Thyroid gland (tissue), 4 donors: ENCODE measurements around the gene FXYD6. TPM values are rescaled to one million over a fixed set of nuclear protein-coding genes. Genes with fewer than 3 reads are reported as not detected.

Source experiments
- DNase-seq, 2 donors: peaks; one replicate each; pipeline ENCODE4 v3.0.0-alpha.2; 2019
- H3K27ac ChIP-seq, 3 donors: fragments of 200-600 bp; sonication (generic); 1 replicate in 2 of 3; 2 replicates in 1 of 3; pipeline ENCODE4 v1.5.1; 2016 to 2019; ENCODE audit warnings: mild to moderate bottlenecking in 1 of 3, moderate library complexity in 1 of 3
- H3K27me3 ChIP-seq: fragments of 200-600 bp; sonication (generic); one replicate; pipeline ENCODE4 v1.5.1; 2019
- H3K36me3 ChIP-seq, 2 donors: fragments of 200-600 bp; sonication (generic); one replicate each; pipeline ENCODE4 v1.5.1; 2016 to 2019
- H3K4me1 ChIP-seq, 2 donors: fragments of 200-600 bp; sonication (generic); one replicate each; pipeline ENCODE4 v1.5.1; 2017 to 2019
- H3K4me3 ChIP-seq, 3 donors: fragments of 200-600 bp; sonication (generic); replicated peaks in 1 of 3; 1 replicate in 2 of 3; 2 replicates in 1 of 3; pipeline ENCODE4 v1.5.1; 2016; ENCODE audit warnings: mild to moderate bottlenecking in 1 of 3
- H3K9me3 ChIP-seq: fragments of 200-600 bp; sonication (generic); one replicate; pipeline ENCODE4 v1.5.1; 2017
- CTCF ChIP-seq, 6 experiments: fragments of 200-600 bp in 3 of 6; fragments of 450-650 bp in 3 of 6; sonication (generic) in 3 of 6; IDR thresholded peaks; one replicate each; pipeline ENCODE4 v1.5.1; 2016 to 2019; ENCODE audit warnings: antibody characterized with exemption in 6 of 6, mild to moderate bottlenecking in 2 of 6, inconsistent platforms in 1 of 6, moderate library complexity in 1 of 6
- POLR2A ChIP-seq, 2 donors: fragments of 450-650 bp; IDR thresholded peaks; one replicate each; pipeline ENCODE4 v1.6.1; 2017; ENCODE audit warnings: antibody characterized with exemption in 2 of 2, mild to moderate bottlenecking in 2 of 2, moderate library complexity in 1 of 2
- WGBS, 2 donors: methylation state at CpG; one replicate each; pipeline ENCODE4 v1.1.5; 2017; 5-methylcytosine and 5-hydroxymethylcytosine counted together
- intact Hi-C: fragments of 100-400 bp; cut with DNase I; formaldehyde crosslinking; loops from one replicate; pipeline ENCODE4 v1.15.1; 2023
- total RNA-seq, 4 donors: library from RNA; depleted of rRNA; stranded (reverse); fragments of >200 nt; gene quantifications; one replicate each; pipeline ENCODE4 v1.2.3, GENCODE V29; 2016

Gene FXYD6
- total RNA-seq, 4 donors from 2014 or later, result 34.2 to 143 (median 88.6) TPM

GRCh38 chr11:117842131-117842941 lies 34.1 kb downstream of the FXYD6 start:
- intact Hi-C loops, result loop anchor here (2.0 kb wide), 1 partner anchor 104 kb away; no protein-coding TSS in a partner anchor
- Histone ChIP-seq H3K9me3 (no peaks in the 10 kb centered on the region), H3K27ac (no peak overlapping the region), H3K4me1 (no peaks in the 10 kb centered on the region), H3K27me3 (no peaks in the 10 kb centered on the region), H3K4me3 (no peak overlapping the region), H3K36me3 (peaks cover 3 to 4% of the 10 kb centered on the region in 2 donors)
- DNase-seq, result no peak
- TF ChIP-seq POLR2A (IDR thresholded peaks at IDR 0.05), result no peak
- no peak for TF ChIP-seq CTCF (IDR thresholded peaks at IDR 0.05)
- WGBS, 2 donors, result 79 to 86% methylated on average over 14 to 15 of the region's 16 CpGs

DNA sequence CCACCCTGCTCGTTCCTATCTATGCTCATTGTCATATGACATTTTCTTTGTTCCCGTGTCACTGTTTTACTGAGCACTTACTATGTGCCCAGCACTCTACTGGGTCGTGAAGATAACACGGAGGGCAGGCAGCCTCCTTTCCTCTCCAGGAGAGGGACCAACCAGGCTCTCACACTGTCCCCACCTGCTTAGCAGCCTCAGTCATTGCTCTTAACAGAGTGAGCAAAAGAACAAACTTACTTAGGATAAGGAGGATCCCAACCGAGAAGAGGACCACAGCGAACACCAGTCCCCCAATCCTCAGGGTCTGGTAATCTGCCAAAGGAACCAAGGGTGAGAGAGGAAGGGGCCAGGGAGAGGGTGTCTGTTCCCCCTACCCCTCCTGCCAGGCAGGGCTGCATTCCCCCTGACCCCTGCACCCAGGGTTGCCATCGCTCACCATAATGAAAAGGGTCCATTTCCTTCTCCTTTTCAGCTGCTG lies 34.9 kb downstream of the FXYD6 start:
- Histone ChIP-seq H3K9me3 (no peaks in the 10 kb centered on the region), H3K27ac (no peak overlapping the region), H3K36me3 (peaks cover 3 to 4% of the 10 kb centered on the region in 2 donors), H3K4me3 (no peak overlapping the region), H3K4me1 (no peaks in the 10 kb centered on the region), H3K27me3 (no peaks in the 10 kb centered on the region)
- intact Hi-C loops, result loop anchor here (2.0 kb wide), 1 partner anchor 105 kb away; no protein-coding TSS in a partner anchor
- TF ChIP-seq CTCF (IDR thresholded peaks at IDR 0.05), result no peak
- no peak for TF ChIP-seq POLR2A (IDR thresholded peaks at IDR 0.05)
- no peak for DNase-seq
- WGBS, 2 donors, result 93% methylated on average over 7 of the region's 7 CpGs

- intact Hi-C loops, result no loop called here
- H3K9me3 ChIP-seq, result no peaks in the 10 kb centered on the region
- no peaks in the 10 kb centered on the region for H3K27me3 ChIP-seq
- no peak for TF ChIP-seq POLR2A (IDR thresholded peaks at IDR 0.05)
- no peak for TF ChIP-seq CTCF (IDR thresholded peaks at IDR 0.05)
- 93% methylated on average over 11 of the region's 11 CpGs for WGBS, 2 donors
- no peak overlapping the region for H3K27ac ChIP-seq
- DNase-seq, result no peak
- H3K4me1 ChIP-seq, result no peaks in the 10 kb centered on the region
- H3K36me3 ChIP-seq, result peaks cover 3 to 4% of the 10 kb centered on the region in 2 donors
- H3K4me3 ChIP-seq, result no peak overlapping the region
Observed at GRCh38 chr11:117840881-117841550, 35.4 kb downstream of the FXYD6 start.

DNA sequence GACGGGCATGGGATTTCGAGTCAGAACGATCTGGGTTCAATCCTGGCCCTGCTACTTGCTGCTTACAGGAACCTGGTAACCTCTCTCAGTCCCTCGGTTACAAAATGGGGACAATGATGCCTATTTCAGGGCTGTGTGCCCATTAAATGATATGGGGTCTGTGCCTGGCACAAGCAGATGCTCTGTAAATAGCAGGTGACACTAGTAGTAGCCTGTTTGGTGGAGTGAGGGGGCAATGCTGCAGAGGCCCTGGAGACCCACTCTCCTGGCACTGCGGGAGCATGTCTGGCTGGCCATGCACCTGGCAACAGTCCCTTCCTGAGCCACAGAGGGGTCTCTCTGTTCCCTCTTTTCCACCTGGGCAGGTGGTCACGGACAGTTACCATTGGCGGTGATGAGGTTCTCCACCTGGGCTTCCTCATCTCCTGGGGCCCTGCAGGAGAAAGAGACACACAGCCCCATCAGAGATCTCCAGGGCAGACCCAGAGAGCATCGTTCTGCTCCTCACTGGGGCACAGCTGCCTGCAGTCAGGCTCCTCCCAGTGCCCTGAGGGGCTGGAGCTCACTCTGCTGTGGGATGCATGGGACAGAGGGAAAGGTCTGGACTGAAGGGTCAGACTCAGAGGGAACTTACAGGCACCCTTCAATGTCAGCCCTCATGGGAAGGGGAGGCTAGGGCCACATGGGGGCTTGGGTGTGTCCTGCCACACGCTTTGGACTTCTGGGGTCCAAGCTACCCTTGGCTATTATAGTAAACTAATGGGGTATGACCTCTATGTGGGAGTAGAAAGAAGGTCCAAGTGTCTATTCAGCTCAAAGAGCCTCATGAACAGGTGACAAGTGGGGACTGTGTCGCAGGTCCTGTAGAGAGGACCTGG lies 36.3 kb downstream of the FXYD6 start:
- intact Hi-C loops, result no loop called here
- H3K36me3 ChIP-seq, result peaks cover 3 to 4% of the 10 kb centered on the region in 2 donors
- 83 to 92% methylated on average over 8 to 10 of the region's 10 CpGs for WGBS, 2 donors
- H3K27ac ChIP-seq, result no peak overlapping the region
- TF ChIP-seq POLR2A (IDR thresholded peaks at IDR 0.05) (no peak), CTCF (IDR thresholded peaks at IDR 0.05) (no peak)
- H3K4me3 ChIP-seq, result no peak overlapping the region
- no peaks in the 10 kb centered on the region for H3K27me3 ChIP-seq
- no peak for DNase-seq
- H3K4me1 ChIP-seq, result no peaks in the 10 kb centered on the region
- no peaks in the 10 kb centered on the region for H3K9me3 ChIP-seq
